ENCODE results near the gene ACE. TPM values are rescaled to one million over a fixed set of nuclear protein-coding genes. Genes with fewer than 3 reads are reported as not detected.

Gene ACE
- polyA plus RNA-seq, 1 donor = 12.9 TPM

- no peak for DNase-seq
Observed at GRCh38 chr17:63475491-63476412, 1.1 kb upstream of the ACE start.

DNA sequence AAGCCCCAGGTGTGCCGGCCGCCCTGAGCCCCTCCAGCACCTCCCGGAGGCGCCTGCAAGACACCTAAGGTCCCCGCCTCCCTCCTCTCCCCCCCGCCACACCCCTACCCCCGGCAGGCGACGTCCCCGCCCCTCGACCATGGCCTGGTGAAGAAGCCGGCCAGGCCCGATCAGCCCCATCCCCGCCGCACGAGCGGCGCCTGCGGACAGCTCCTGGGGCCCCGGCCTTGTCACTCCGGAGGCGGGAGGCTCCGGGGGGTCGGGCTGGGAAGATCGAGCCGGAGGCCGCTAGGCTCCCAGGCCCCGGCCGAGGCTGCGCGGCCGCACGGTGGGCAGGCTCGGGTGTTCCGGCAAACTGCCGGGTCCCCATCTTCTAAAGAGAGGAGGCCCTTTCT lies 405 bp upstream of the ACE start:
- no peak for DNase-seq

DNA sequence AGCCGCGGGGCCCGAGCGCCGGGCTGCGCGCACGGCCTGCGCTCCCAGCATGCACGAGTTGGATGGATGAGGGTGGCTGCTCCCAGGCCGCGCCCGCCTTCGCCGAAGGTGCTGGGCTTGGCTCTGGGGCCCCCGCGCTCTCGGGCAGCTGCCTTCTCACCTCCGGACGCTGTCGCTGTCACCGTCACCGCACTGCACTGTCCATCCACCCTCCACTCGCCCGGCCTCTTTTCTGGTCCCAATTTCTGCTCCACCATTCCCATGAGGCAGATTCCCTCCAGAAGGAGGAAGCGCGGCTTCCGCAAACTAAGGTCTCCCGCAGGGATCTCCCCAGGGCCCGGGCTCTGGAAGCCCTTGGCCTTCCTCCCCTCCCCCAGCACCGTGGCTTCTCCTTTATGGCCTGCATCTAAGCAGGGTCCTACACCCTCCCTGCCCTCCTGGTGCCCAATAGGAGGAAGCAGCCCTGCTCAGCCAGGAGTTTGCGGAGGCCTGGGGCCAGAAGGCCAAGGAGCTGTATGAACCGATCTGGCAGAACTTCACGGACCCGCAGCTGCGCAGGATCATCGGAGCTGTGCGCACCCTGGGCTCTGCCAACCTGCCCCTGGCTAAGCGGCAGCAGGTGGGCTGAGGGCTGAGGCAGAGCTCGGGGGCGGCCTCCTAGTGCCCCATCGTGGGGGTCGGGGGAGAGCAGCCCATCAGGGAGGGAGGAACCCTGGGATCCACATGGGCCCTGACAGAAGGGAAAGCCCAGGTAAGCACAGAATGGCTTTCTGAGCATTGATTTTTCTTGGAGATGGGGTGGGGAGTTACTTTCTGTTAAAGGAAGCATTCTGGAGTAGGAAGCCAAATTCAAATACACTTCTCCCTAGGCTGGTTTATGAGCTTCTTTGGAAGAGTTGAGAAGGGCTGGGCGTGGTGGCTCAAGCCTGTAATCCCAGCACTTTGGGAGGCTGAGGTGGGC lies 899 bp downstream of the ACE start:
- DNase-seq = no peak

DNA sequence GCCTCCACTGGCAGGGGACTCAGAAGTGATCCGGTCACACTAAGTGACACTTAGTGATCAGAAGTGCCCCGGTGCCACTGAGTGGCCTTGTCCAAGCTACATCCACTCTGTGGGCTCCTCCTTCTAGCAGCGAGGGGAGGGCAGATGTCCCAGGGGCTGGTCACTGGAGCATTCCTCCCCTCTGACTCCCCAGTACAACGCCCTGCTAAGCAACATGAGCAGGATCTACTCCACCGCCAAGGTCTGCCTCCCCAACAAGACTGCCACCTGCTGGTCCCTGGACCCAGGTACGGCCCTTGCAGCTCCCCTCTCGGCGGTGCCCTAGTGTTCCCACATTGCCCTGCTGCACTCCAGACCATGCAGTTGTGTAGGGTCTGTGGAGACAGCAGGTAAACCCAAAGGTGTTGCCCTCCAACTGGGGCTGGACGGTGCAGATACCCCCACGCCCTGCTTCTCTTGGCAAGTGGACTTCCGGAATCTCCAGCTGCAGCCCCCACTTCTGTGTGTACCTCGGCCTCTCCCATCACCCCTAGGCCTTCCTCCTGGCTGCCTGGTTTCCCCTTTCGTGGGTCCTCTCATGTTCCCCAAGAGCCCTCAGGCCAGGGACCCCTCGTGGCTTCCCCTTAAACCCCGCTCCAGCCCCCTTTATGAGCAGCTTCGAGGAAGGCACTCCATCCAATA lies 2.1 kb downstream of the ACE start:
- DNase-seq = peak; percentile 47

DNA sequence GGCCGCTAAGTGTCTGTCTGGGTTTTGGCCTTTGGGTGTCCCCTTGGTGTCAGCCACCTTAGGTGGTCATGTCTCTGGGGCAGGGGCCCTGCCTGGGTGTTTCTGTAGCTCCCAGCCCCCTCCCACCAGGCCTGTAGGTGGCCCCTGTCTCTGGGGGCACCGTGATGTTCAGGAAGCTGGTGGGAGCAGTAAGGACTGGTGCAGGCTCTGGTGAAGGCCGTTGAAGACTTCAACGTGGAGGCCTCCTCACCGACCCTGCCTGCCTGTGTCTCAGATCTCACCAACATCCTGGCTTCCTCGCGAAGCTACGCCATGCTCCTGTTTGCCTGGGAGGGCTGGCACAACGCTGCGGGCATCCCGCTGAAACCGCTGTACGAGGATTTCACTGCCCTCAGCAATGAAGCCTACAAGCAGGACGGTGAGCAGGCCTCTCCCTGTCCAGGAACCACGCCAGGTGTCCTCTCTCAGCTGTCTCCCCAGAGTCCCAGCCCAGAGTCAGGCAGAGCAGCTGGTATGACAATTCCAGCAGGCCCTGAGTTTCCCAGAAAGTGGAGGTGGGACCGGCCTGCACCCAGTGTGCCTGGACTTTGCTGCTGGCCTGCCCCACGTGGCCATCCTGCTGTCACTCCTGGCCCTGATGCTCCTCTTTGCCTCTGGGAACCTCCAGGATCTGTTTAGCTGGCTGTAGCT lies 2.8 kb downstream of the ACE start:
- no peak for DNase-seq

GRCh38 chr17:63480192-63480784 lies 3.4 kb downstream of the ACE start:
- DNase-seq = no peak

- DNase-seq = no peak
Observed at GRCh38 chr17:63480826-63481487, 4.1 kb downstream of the ACE start.

DNA sequence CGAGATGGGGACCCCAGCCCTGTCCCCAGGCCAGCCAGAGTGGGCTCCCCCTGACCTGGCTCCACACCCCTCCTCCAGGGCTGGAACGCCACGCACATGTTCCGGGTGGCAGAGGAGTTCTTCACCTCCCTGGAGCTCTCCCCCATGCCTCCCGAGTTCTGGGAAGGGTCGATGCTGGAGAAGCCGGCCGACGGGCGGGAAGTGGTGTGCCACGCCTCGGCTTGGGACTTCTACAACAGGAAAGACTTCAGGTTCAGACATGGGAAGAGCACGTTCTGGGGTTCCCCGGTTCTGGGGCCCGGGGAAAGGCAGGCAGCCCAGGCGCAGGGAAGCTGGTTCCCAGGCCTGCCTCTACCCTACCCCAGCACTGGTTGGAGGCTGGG lies 4.6 kb downstream of the ACE start:
- no peak for DNase-seq

DNA sequence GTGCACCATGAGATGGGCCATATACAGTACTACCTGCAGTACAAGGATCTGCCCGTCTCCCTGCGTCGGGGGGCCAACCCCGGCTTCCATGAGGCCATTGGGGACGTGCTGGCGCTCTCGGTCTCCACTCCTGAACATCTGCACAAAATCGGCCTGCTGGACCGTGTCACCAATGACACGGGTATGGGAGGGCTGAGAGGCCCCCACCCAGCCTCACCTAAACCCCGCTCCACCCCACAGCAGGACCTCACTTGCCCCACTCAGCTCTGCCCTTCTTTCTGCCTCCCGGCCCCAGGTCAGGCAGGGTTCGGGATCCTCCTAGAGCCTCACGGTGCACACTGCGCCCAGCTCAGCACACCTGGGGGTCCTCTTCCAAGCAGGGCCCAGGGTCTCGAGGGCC lies 5.6 kb downstream of the ACE start:
- no peak for DNase-seq

DNA sequence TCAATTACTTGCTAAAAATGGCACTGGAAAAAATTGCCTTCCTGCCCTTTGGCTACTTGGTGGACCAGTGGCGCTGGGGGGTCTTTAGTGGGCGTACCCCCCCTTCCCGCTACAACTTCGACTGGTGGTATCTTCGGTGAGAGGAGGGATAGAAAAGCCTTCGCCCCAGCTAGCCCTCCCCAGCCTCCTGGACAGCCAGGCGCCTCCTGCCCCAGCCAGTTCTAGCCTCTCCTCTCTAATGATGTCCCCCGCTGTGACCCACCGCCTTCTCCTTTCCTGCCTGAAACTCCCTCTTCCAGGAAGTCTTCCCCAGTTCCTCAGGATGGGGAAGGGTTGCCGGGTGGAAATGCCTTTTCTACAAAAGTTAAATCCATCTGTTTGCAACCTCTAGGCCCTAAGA lies 6.2 kb downstream of the ACE start:
- DNase-seq = no peak

DNA sequence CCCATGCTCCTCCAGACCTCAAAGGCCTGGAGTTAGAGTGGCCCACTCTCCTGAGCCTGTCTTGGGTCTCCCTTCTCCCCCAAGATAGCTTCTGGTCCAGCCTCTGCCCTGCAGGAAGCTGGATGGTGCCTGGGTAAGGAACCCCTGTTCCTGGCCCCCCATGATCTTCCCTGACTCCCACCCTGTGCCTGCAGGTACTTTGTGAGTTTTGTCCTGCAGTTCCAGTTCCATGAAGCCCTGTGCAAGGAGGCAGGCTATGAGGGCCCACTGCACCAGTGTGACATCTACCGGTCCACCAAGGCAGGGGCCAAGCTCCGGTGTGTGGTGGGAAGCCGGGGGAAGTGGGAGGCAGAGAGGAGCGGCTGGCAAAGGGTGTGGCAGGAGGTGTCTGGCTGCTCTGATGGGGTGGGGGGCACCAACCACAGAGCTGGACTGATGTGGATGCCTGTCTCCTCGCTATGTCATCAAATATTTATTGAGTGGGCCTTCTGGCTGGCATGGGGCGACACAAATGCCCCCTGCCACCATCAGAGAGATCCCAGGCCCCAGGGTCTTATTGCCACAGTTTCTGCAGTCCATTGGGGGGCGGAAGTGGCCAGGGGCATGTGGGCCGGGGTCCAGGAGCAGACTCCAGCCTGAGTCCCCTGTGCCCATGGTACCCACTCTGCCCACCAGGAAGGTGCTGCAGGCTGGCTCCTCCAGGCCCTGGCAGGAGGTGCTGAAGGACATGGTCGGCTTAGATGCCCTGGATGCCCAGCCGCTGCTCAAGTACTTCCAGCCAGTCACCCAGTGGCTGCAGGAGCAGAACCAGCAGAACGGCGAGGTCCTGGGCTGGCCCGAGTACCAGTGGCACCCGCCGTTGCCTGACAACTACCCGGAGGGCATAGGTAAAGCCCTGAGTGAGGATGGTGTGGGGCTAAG lies 7.1 kb downstream of the ACE start:
- no peak for DNase-seq

GRCh38 chr17:63486317-63487013 lies 9.6 kb downstream of the ACE start:
- DNase-seq = no peak

DNA sequence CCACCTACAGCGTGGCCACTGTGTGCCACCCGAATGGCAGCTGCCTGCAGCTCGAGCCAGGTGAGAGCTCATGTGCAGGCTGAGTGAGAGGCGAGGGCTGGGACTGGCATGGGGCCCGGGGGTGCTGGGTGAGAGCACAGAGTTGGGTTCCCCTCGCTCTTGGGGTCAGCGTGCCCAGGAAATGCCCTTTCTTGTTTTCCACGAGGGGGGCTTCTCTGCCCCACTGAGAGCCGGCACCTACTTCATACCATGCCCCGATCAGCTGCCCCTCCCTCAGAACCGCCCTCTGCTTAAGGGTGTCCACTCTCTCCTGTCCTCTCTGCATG lies 10.1 kb downstream of the ACE start:
- no peak for DNase-seq

GRCh38 chr17:63488851-63489250 lies 12.0 kb downstream of the ACE start:
- DNase-seq = no peak

DNA sequence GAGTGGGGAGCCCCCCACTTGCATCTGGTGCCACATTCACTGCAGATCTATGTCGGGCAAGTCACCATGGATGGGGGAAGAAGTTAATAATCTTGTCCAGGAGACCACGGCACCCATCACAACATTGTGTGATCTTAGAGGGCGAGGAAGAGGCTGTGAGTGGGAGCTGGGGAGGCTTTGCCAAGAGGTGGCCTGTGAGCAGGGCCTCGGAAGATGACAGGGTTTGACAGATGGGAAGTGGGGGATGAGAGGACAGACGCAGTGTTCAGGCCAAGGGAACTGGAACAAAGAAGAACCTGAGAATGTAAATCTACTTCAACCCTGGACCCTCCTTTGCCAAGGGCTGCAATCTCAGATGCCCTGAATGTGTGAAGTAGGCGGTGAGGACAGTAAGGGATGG lies 12.4 kb downstream of the ACE start:
- DNase-seq = no peak

GRCh38 chr17:63490329-63490728 lies 13.5 kb downstream of the ACE start:
- DNase-seq = no peak

GRCh38 chr17:63490858-63491400 lies 14.1 kb downstream of the ACE start:
- DNase-seq = no peak

- DNase-seq = no peak
Observed at GRCh38 chr17:63491413-63491812, 14.6 kb downstream of the ACE start.

DNA sequence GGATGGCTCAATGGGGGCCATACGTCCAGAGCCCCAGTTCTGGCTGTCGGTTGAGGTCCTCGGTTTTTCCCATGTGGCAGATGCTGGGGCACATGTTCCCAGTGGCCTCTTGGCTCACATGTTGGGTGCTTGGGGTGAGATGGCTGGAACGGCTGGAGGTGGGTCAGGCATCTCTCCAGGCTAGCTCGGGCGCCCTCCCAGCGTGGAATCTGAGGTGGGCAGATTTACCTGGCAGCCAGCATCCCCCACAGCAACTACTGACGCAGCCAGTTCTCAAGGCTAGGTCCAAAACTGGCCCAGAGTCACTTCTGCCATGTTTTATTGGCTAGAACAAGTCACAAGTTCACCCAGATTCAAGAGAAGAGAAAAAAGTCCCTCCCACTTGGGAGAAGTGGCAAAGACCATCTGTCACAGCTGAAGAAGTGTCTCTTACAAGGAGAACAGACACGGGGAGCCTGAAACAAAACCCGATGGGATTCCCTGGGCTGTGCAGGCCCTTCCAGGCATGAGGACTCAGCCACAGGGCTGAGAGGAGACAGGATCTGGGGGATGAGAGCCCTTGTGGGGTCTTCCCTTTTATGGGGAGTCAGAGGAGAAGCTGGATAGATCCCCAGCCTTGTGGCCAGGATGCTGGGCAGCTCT lies 15.2 kb downstream of the ACE start:
- DNase-seq = no peak

All from hindlimb muscle (tissue), 1 donor.